Neuronal stem cell (in vitro differentiated cells): Measurements from ENCODE around the gene ATOSA.

ENCODE experiments used
- DNase-seq: peaks from one replicate; pipeline ENCODE4 v3.0.0-alpha.2; 2013; ENCODE audit warnings: low spot score
- H2AFZ ChIP-seq: one replicate; pipeline ENCODE4 v1.6.1; 2013; ENCODE audit warnings: mild to moderate bottlenecking, low read length, inconsistent platforms
- H2AK5ac ChIP-seq: 2 replicates; pipeline ENCODE4 v1.6.1; 2013; ENCODE audit warnings: low read depth, mild to moderate bottlenecking, inconsistent platforms, low read length, moderate library complexity, mixed read lengths
- H2BK120ac ChIP-seq: 2 replicates; pipeline ENCODE4 v1.6.1; 2013; ENCODE audit warnings: low read depth, mild to moderate bottlenecking, inconsistent platforms, low read length, moderate library complexity, mixed read lengths
- H2BK12ac ChIP-seq: one replicate; pipeline ENCODE4 v1.6.1; 2013; ENCODE audit warnings: low read length, inconsistent platforms
- H2BK15ac ChIP-seq: 2 replicates; pipeline ENCODE4 v1.6.1; 2013; ENCODE audit warnings: mild to moderate bottlenecking, low read length, inconsistent platforms, mixed read lengths
- H2BK5ac ChIP-seq: one replicate; pipeline ENCODE4 v1.6.1; 2013; ENCODE audit warnings: inconsistent platforms, mild to moderate bottlenecking, low read length, moderate library complexity
- H3K14ac ChIP-seq: one replicate; pipeline ENCODE4 v1.6.1; 2013; ENCODE audit warnings: low read length, inconsistent platforms
- H3K18ac ChIP-seq: 2 replicates; pipeline ENCODE4 v1.6.1; 2013; ENCODE audit warnings: low read length, inconsistent platforms
- H3K23ac ChIP-seq: 2 replicates; pipeline ENCODE4 v1.6.1; 2013; ENCODE audit warnings: low read depth, mild to moderate bottlenecking, mixed read lengths, low read length, inconsistent platforms; ENCODE audit not compliant: poor library complexity
- H3K27ac ChIP-seq: replicated peaks from 3 replicates; pipeline ENCODE4 v1.5.1; 2013; ENCODE audit warnings: low read length, inconsistent platforms
- H3K27me3 ChIP-seq, 3 experiments: 2 replicates each; pipeline ENCODE4 v1.6.1; 2013; ENCODE audit warnings: low read length in 3 of 3, mild to moderate bottlenecking in 2 of 3, inconsistent platforms in 1 of 3, low read depth in 1 of 3, mixed read lengths in 1 of 3, moderate library complexity in 1 of 3; ENCODE audit not compliant: control insufficient read depth in 3 of 3, insufficient read depth in 3 of 3
- H3K36me3 ChIP-seq, 2 donors: replicated peaks in 1 of 2; 2 replicates each; pipeline ENCODE4 v1.6.1; 2013; ENCODE audit warnings: low read length in 2 of 2; ENCODE audit not compliant: control insufficient read depth in 2 of 2, insufficient read depth in 2 of 2
- H3K4ac ChIP-seq: 2 replicates; pipeline ENCODE4 v1.6.1; 2013; ENCODE audit warnings: inconsistent platforms, mild to moderate bottlenecking, low read length, moderate library complexity
- H3K4me1 ChIP-seq, 2 donors: 1 replicate in 1 of 2; 2 replicates in 1 of 2; pipeline ENCODE4 v1.6.1; 2013; ENCODE audit warnings: low read length in 2 of 2, low read depth in 1 of 2; ENCODE audit not compliant: control insufficient read depth in 2 of 2, insufficient read depth in 1 of 2
- H3K4me2 ChIP-seq: one replicate; pipeline ENCODE4 v1.6.1; 2013; ENCODE audit warnings: mild to moderate bottlenecking, low read length, inconsistent platforms; ENCODE audit not compliant: insufficient read depth, poor library complexity, severe bottlenecking
- H3K4me3 ChIP-seq, 2 donors: 2 replicates each; pipeline ENCODE4 v1.5.1; 2013; ENCODE audit warnings: low read length in 2 of 2, mild to moderate bottlenecking in 2 of 2, inconsistent platforms in 1 of 2, moderate library complexity in 1 of 2
- H3K79me1 ChIP-seq: one replicate; pipeline ENCODE4 v1.6.1; 2013; ENCODE audit warnings: low read depth, mild to moderate bottlenecking, inconsistent platforms, low read length, moderate library complexity
- H3K9ac ChIP-seq: one replicate; pipeline ENCODE4 v1.6.1; 2013; ENCODE audit warnings: mild to moderate bottlenecking, low read depth, low read length, inconsistent platforms; ENCODE audit not compliant: poor library complexity
- H3K9me3 ChIP-seq, 2 donors: replicated peaks in 1 of 2; 2 replicates each; pipeline versions ENCODE3 to v1.6.1; 2013; ENCODE audit warnings: low read length in 2 of 2, mild to moderate bottlenecking in 2 of 2, inconsistent platforms in 1 of 2, low read depth in 1 of 2, mixed read lengths in 1 of 2, moderate library complexity in 1 of 2; ENCODE audit not compliant: control insufficient read depth in 2 of 2, insufficient read depth in 1 of 2
- H4K8ac ChIP-seq: one replicate; pipeline ENCODE4 v1.6.1; 2013; ENCODE audit warnings: low read depth, mild to moderate bottlenecking, inconsistent platforms, low read length, moderate library complexity
- H4K91ac ChIP-seq: one replicate; pipeline ENCODE4 v1.6.1; 2013; ENCODE audit warnings: low read length, low read depth, mild to moderate bottlenecking, inconsistent platforms; ENCODE audit not compliant: poor library complexity
- WGBS, 2 donors: extraction: QIAGEN DNeasy Blood & Tissue Kit; methylation state at CpG; one replicate each; pipeline ENCODE4 v1.1.7; 2013; ENCODE audit warnings: missing lambda C conversion rate in 2 of 2, mixed read lengths in 1 of 2; ENCODE audit not compliant: insufficient read length in 2 of 2, insufficient replicate concordance in 1 of 2; ENCODE audit errors: extremely low coverage in 2 of 2; 5-methylcytosine and 5-hydroxymethylcytosine counted together

ATOSA gene

GRCh38 chr15:52699457-52699856 is 20.3 kb upstream of the ATOSA start:
- Histone ChIP-seq H2BK15ac (no peak overlapping the region), H3K23ac (no peak overlapping the region), H3K9ac (no peak overlapping the region), H3K27me3 (peaks cover 0 to 4% (median 0%) of the 10 kb centered on the region in 3 experiments), H3K4me2 (no peak overlapping the region), H2AK5ac (no peak overlapping the region), H3K79me1 (no peaks in the 10 kb centered on the region), H2BK5ac (no peak overlapping the region), H3K27ac (no peak overlapping the region), H3K14ac (no peak overlapping the region), H3K4me3 (no peak overlapping the region), H3K9me3 (no peaks in the 10 kb centered on the region), H2AFZ (no peak overlapping the region), H2BK12ac (no peak overlapping the region), H2BK120ac (no peak overlapping the region), H3K4me1 (peaks cover 0 to 5% of the 10 kb centered on the region in 2 donors), H3K18ac (no peak overlapping the region), H3K36me3 (no peaks in the 10 kb centered on the region), H3K4ac (no peak overlapping the region), H4K8ac (no peak overlapping the region), H4K91ac (no peak overlapping the region)
- DNase-seq: peak; percentile 29
- no CpG with 5 or more reads among the region's 3 CpGs for WGBS, 2 donors

DNA sequence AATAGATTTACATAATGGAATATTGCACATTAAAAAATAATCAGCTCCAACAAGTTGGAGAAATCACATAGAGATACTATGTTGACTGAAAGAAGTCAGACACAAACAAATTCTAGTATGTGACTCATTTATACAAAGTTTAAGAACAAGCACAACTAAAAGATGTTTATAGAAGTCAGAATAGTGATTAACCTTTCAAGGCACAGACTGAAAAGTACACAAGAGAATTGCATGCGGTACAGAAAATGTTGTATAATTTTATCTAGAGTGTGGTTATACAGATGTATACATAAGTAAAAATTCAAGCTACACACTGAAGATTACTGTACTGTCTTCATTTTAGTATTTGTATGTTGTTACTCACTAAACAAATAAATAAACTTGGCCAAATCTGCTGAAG is 19.3 kb upstream of the ATOSA start:
- Histone ChIP-seq H4K91ac (no peak overlapping the region), H3K4me1 (peaks cover 0 to 5% of the 10 kb centered on the region in 2 donors), H3K27ac (no peak overlapping the region), H4K8ac (no peak overlapping the region), H3K79me1 (no peaks in the 10 kb centered on the region), H3K9me3 (no peaks in the 10 kb centered on the region), H2BK12ac (no peak overlapping the region), H3K4ac (no peak overlapping the region), H3K23ac (no peak overlapping the region), H3K36me3 (no peaks in the 10 kb centered on the region), H2BK15ac (no peak overlapping the region), H3K18ac (no peak overlapping the region), H3K4me3 (no peak overlapping the region), H3K9ac (no peak overlapping the region), H2AK5ac (no peak overlapping the region), H3K27me3 (peaks cover 0 to 4% (median 0%) of the 10 kb centered on the region in 3 experiments), H3K14ac (no peak overlapping the region), H2BK120ac (no peak overlapping the region), H2BK5ac (no peak overlapping the region), H2AFZ (no peak overlapping the region), H3K4me2 (no peak overlapping the region)
- WGBS, 2 donors: no CpG with 5 or more reads among the region's 1 CpG
- no peak for DNase-seq

GRCh38 chr15:52697051-52697450 is 17.9 kb upstream of the ATOSA start:
- WGBS, 2 donors: no CpG with 5 or more reads among the region's 2 CpGs
- H4K8ac ChIP-seq: no peak overlapping the region

DNA sequence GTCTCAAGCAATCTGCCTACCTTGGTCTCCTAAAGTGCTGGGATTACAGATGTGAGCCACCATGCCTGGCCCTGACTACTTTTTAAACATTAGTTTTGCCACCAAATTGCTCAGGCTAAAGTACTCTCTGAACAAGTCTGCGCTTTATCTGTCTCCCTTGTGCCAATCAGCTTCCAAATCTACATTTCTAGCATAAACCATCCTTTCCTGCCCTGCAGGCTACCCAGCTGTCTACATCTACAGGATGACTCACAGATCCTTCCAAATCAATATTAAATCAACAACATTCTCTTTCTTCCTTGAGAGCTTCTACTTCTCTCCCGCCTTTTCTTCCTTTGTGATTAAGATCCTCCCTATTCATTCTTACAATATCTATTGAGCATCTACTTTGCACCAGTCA is 16.0 kb upstream of the ATOSA start:
- Histone ChIP-seq H2BK12ac (no peak overlapping the region), H3K18ac (no peak overlapping the region), H3K4me2 (no peak overlapping the region), H4K8ac (no peak overlapping the region), H3K9me3 (no peaks in the 10 kb centered on the region), H2BK5ac (no peak overlapping the region), H2AK5ac (no peak overlapping the region), H2BK120ac (no peak overlapping the region), H3K9ac (no peak overlapping the region), H3K23ac (no peak overlapping the region), H3K79me1 (no peaks in the 10 kb centered on the region), H4K91ac (no peak overlapping the region), H3K4me3 (no peak overlapping the region), H3K14ac (no peak overlapping the region), H2AFZ (no peak overlapping the region), H3K27ac (no peak overlapping the region), H3K36me3 (no peaks in the 10 kb centered on the region), H3K4me1 (peaks cover 0 to 5% of the 10 kb centered on the region in 2 donors), H3K4ac (no peak overlapping the region), H2BK15ac (no peak overlapping the region), H3K27me3 (peaks cover 0 to 4% (median 0%) of the 10 kb centered on the region in 3 experiments)
- WGBS, 2 donors: no CpG with 5 or more reads among the region's 2 CpGs
- no peak for DNase-seq

More at GRCh38 chr15:52697051-52697450, 17.9 kb upstream of the ATOSA start:
- no peak overlapping the region for H3K27ac ChIP-seq
- H3K79me1 ChIP-seq: no peaks in the 10 kb centered on the region
- no peak overlapping the region for H3K9ac ChIP-seq
- no peak overlapping the region for H2BK5ac ChIP-seq
- no peak overlapping the region for H4K91ac ChIP-seq
- H3K36me3 ChIP-seq: no peaks in the 10 kb centered on the region
- no peak overlapping the region for H2AFZ ChIP-seq
- no peak for DNase-seq
- no peaks in the 10 kb centered on the region for H3K9me3 ChIP-seq
- peaks cover 0 to 5% of the 10 kb centered on the region in 2 donors for H3K4me1 ChIP-seq
- H3K4ac ChIP-seq: no peak overlapping the region
- no peak overlapping the region for H3K18ac ChIP-seq
- no peak overlapping the region for H2BK15ac ChIP-seq
- peaks cover 0 to 4% (median 0%) of the 10 kb centered on the region in 3 experiments for H3K27me3 ChIP-seq
- H3K4me2 ChIP-seq: no peak overlapping the region
- H2BK12ac ChIP-seq: no peak overlapping the region
- H2AK5ac ChIP-seq: no peak overlapping the region
- H3K23ac ChIP-seq: no peak overlapping the region
- H2BK120ac ChIP-seq: no peak overlapping the region
- H3K4me3 ChIP-seq: no peak overlapping the region
- H3K14ac ChIP-seq: no peak overlapping the region
